ENCODE data around the gene CREBL2. TPM values are rescaled to one million over a fixed set of nuclear protein-coding genes. Genes with fewer than 3 reads are reported as not detected.

Gene CREBL2
- total RNA-seq, 1 experiment from 2014 or later = 19.3 TPM

- Histone ChIP-seq H3K4me3 (ENCODE audit: low read length) (no peak overlapping the region), H3K9me3 (ENCODE audit: low read length) (no peaks in the 10 kb centered on the region), H3K36me3 (ENCODE audit: insufficient read depth, low read length) (no peaks in the 10 kb centered on the region), H3K4me1 (ENCODE audit: low read length) (peaks cover 17% of the 10 kb centered on the region), H3K79me2 (ENCODE audit: low read length) (no peaks in the 10 kb centered on the region), H3K4me2 (ENCODE audit: low read depth, low read length, poor library complexity, severe bottlenecking) (no peak overlapping the region), H3K9ac (ENCODE audit: low read length) (no peak overlapping the region), H4K20me1 (ENCODE audit: insufficient read depth, low read depth, low read length) (no peaks in the 10 kb centered on the region), H3K27me3 (ENCODE audit: low read length) (no peaks in the 10 kb centered on the region), H2AFZ (ENCODE audit: low read length) (no peak overlapping the region), H3K9me2 (replicated peaks; ENCODE audit: insufficient read depth, low read length) (no peaks in the 10 kb centered on the region), H3K27ac (ENCODE audit: low read length) (no peak overlapping the region)
- no peak for DNase-seq
Measured at GRCh38 chr12:12689647-12690300, 78.1 kb downstream of the CREBL2 start.

GRCh38 chr12:12691549-12691948 is 79.9 kb downstream of the CREBL2 start:
- H3K36me3 ChIP-seq (ENCODE audit: insufficient read depth, low read length) = no peaks in the 10 kb centered on the region
- H3K4me3 ChIP-seq (ENCODE audit: low read length) = no peak overlapping the region
- H3K9me3 ChIP-seq (ENCODE audit: low read length) = no peaks in the 10 kb centered on the region
- H3K27ac ChIP-seq (ENCODE audit: low read length) = no peak overlapping the region
- no peak overlapping the region for H3K9ac ChIP-seq (ENCODE audit: low read length)
- H3K4me1 ChIP-seq (ENCODE audit: low read length) = peaks cover 27% of the 10 kb centered on the region
- H3K27me3 ChIP-seq (ENCODE audit: low read length) = no peaks in the 10 kb centered on the region
- no peaks in the 10 kb centered on the region for H3K9me2 ChIP-seq (replicated peaks; ENCODE audit: insufficient read depth, low read length)
- no peak for DNase-seq
- no peaks in the 10 kb centered on the region for H4K20me1 ChIP-seq (ENCODE audit: insufficient read depth, low read depth, low read length)
- no peak overlapping the region for H2AFZ ChIP-seq (ENCODE audit: low read length)
- no peaks in the 10 kb centered on the region for H3K79me2 ChIP-seq (ENCODE audit: low read length)
- peak overlapping the region; percentile 54 for H3K4me2 ChIP-seq (ENCODE audit: low read depth, low read length, poor library complexity, severe bottlenecking)

GRCh38 chr12:12693111-12693671 is 81.5 kb downstream of the CREBL2 start:
- DNase-seq = no peak
- Histone ChIP-seq H3K79me2 (ENCODE audit: low read length) (no peaks in the 10 kb centered on the region), H3K27ac (ENCODE audit: low read length) (no peak overlapping the region), H3K4me2 (ENCODE audit: low read depth, low read length, poor library complexity, severe bottlenecking) (no peak overlapping the region), H3K36me3 (ENCODE audit: insufficient read depth, low read length) (no peaks in the 10 kb centered on the region), H3K27me3 (ENCODE audit: low read length) (no peaks in the 10 kb centered on the region), H3K4me1 (ENCODE audit: low read length) (peaks cover 44% of the 10 kb centered on the region), H3K4me3 (ENCODE audit: low read length) (no peak overlapping the region), H2AFZ (ENCODE audit: low read length) (no peak overlapping the region), H3K9ac (ENCODE audit: low read length) (no peak overlapping the region), H3K9me3 (ENCODE audit: low read length) (no peaks in the 10 kb centered on the region), H3K9me2 (replicated peaks; ENCODE audit: insufficient read depth, low read length) (no peaks in the 10 kb centered on the region), H4K20me1 (ENCODE audit: insufficient read depth, low read depth, low read length) (no peaks in the 10 kb centered on the region)

Other genes starting within 250 kb of the CREBL2 start
- gene DUSP16, start 49.0 kb upstream of the CREBL2 start, total RNA-seq (2014; rRNA removed; shearing (Covaris generic); ENCODE audit: low replicate concordance) = 0.25 and 1.8 TPM in 2 replicates
- gene GPR19, start 84.3 kb downstream of the CREBL2 start, total RNA-seq (2014; rRNA removed; shearing (Covaris generic); ENCODE audit: low replicate concordance) = 0.22 TPM in 1 of 2 replicates, not detected in the other
- 32.8 and 50.9 TPM in 2 replicates for gene CDKN1B, start 105.5 kb downstream of the CREBL2 start, total RNA-seq (2014; rRNA removed; shearing (Covaris generic); ENCODE audit: low replicate concordance)
- gene APOLD1, start 173.8 kb downstream of the CREBL2 start, total RNA-seq (2014; rRNA removed; shearing (Covaris generic); ENCODE audit: low replicate concordance) = 1.4 and 1.5 TPM in 2 replicates
- 26.8 and 39.2 TPM in 2 replicates for gene DDX47, start 201.5 kb downstream of the CREBL2 start, total RNA-seq (2014; rRNA removed; shearing (Covaris generic); ENCODE audit: low replicate concordance)